Stimulated activated CD4-positive, alpha-beta T cell treated with anti-CD3 and anti-CD28 coated beads, Interleukin-1b, Interleukin-23, amount 100 ng/mL, for 1 hour (primary cell): Measurements from ENCODE around the gene LRCH4.

ENCODE experiments used
- DNase-seq, 2 donors: peaks; one replicate each; pipeline ENCODE4 v3.0.0-alpha.2; 2020; ENCODE audit warnings: low read depth in 2 of 2

LRCH4 gene

DNA sequence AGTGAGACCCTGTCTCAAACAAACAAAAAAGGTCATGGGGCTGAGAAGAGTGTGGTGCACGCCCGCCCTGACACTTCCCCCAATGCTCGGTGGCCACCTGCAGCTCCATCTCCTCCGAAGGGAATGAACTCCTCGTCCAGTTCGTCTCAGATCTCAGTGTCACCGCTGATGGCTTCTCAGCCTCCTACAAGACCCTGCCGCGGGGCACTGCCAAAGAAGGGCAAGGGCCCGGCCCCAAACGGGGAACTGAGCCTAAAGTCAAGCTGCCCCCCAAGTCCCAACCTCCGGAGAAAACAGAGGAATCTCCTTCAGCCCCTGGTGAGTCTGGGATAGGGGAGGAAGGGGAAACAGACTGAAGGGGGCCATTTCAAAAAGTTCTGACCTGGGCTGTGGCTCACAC, 20.4 kb upstream of the LRCH4 start:
- DNase-seq = no peak

DNA sequence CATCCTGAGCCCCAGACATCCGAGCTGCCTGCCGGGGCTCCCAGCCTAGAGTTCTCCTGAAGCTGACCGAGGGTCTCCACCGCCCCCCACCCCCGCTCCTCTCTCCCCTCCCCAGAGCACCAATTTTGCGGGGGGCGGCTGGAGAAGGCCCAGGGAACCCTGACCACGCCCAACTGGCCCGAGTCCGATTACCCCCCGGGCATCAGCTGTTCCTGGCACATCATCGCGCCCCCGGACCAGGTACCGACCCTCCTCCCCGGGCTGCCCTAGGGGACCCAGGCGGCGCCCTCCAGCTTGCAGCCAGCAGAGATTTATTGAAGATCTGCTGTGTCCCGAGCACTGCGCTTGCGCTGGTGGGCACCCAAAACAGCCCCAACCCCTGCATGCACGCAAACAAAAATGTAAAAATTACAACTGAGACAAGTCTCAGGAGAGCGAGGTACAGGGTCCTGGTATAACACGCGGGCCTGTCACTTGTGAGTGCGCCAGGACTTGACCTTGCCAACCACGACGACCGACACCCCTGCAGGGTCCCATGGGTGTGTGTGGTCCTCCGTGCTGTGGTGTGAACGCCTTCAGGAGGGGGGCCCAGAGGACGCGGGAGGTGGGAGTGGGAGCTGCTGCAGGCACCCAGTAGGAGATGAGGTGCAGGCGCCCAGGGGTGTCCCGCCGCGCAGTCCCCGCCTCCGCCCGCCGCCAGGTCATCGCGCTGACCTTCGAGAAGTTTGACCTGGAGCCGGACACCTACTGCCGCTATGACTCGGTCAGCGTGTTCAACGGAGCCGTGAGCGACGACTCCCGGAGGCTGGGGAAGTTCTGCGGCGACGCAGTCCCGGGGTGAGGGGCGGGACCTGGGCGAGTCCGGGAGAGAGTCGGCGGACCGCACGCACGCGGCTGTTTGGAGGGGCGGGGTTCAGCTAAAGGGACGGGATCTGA, 19.3 kb upstream of the LRCH4 start:
- DNase-seq = peak in 1 of 2 donors; percentile 17

DNA sequence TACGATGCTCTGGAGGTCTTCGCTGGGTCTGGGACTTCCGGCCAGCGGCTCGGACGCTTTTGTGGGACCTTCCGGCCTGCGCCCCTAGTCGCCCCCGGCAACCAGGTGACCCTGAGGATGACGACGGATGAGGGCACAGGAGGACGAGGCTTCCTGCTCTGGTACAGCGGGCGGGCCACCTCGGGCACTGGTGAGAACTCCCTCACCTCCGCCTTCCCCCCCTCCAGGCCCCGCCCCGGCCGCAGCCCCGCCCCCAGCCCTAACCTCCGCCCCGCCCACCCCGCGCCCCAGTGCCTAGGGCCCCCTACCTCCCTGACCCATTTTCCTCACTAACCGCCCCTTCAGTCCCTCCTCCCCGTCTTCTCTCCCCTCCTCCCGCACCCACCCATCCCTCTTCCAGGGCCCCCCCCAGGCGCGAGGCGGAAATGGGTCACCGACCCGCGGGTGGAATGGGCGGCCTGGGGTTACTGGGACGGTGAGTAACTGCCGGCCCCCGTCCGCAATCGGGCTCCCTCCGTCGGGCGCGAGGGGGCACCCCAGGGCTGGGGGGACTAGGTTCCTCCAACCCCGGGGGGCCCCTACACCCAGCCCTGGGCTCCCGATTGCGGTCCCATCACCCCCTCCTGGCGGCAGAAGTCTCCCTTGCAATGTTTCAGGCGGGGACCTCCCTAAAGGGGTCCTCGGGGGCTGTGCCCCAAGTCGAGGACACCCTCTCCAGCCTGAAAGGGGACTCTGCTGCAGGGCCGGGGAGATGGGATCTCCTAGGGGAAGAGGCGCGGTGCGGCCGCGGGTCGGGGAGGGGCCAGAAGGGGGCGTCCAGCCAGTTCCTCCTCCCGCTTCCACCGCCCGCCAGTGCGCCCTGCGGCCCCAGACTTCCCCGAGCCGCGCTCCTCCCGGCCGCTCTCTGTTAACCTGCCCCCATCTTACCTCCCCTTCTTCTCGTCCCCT, 18.4 kb upstream of the LRCH4 start:
- peak in 1 of 2 donors; percentile 46 for DNase-seq

DNA sequence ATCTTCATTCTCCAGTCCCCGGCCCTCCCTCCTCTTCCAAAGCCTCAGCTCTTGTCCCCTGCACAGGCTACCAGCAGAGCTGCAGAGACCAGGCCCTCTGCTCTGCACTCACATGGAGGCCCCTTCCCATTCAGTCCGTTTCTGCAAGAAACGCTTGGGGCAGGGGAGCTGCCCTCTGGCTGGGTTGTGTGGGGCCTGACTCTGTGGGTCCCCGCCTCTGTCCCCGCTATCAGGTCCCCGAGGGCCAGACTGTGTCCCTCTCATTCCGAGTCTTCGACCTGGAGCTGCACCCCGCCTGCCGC, 17.7 kb upstream of the LRCH4 start:
- DNase-seq = no peak

DNA sequence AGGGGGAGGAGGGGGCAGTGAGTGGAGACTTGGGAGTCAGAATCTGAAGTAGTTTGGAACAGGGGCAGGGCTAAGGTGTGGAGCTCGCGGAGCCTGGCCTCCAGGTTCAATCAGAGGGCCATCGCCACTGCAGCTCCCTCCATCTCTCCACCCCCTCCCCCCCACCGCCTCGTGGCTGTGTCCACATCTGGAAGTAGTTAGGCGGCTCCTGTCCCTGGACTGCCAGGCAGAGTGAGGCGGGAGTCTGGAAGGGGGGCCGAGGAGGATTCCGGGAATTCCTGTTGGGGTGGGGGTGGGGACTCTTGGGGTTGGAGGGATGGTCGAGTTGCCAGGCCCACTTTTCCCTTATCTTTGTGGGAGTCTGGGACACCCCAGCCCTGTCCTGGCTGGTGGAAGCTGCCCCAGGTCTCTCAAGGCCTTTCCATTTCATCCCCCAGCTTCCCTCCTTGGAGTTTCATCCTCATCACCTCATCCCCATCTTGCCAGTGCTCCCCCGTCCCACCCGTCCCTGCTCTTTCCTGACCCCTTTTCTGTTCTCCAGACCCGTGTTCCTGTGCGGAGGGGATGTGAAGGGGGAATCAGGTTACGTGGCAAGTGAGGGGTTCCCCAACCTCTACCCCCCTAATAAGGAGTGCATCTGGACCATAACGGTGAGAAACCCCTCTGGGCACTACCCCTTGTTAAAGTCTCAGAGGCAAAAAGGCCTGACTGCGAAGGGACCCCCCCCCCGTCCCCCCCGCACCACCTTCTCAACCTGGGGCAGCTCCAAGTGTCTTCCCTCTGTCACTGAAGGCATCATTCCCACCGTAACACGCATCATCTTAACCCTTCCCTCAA, 17.2 kb upstream of the LRCH4 start:
- DNase-seq = no peak

DNA sequence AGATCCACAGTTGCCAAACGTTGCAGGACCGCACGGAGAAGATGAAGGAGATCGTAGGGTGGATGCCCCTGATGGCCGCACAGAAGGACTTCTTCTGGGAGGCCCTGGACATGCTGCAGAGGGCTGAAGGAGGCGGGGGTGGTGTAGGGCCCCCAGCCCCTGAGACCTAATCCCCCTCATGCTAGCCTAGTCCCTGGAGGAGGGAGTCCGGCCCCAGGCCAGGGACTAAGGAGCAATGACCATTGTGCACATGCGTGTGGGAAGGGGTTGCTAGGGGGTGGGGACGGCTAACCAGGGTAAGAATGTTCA, 14.8 kb upstream of the LRCH4 start:
- DNase-seq = no peak

DNA sequence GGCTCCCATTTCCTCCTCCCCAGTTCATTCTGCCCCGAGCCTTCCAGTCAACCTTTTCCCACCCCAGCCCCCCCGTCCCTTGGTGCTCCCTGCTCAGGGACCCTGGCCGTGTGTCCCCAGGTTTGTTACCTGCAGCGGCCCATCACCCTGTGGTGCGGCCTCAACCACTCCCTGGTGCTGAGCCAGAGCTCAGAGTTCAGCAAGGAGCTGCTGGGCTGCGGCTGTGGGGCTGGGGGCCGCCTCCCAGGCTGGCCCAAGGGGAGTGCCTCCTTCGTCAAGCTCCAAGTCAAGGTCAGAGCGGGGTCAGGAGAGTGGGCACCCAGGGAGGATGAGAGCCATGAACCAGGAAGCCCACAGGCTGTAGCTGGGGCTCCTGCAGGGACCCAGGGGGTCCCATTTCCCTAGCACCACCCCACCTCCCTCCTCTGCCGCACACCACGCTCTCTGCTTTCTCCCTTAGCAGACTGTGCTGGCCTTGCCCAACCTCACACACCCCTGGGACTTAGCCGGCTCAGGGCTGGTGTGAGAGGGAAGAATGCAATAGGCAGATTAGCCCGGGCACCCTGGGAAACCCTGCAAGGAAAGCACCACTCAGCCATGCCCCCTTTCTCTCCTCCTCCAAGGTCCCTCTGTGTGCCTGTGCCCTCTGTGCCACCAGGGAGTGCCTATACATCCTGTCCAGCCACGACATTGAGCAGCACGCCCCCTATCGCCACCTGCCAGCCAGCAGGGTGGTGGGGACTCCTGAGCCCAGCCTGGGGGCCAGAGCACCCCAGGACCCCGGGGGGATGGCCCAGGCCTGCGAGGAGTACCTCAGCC, 14.2 kb upstream of the LRCH4 start:
- no peak for DNase-seq

DNA sequence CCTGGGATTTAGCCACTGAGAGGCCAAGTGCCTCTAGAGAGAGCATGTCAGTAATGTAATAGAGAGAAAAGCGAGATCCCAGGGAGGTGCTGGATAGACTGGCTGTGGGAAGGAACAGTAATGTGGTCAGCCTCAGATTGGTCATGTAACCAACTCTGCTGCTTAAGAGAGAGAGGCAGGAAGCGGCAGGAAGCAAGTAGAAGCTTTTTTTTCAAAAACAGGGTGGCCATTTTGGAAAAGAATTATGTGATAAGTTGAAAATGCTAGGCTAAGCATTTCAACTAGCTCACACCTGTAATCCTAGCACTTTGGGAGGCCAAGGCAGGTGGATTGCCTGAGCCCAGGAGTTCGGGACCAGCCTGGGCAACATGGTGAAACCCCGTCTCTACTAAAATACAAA, 12.5 kb upstream of the LRCH4 start:
- DNase-seq = no peak

DNA sequence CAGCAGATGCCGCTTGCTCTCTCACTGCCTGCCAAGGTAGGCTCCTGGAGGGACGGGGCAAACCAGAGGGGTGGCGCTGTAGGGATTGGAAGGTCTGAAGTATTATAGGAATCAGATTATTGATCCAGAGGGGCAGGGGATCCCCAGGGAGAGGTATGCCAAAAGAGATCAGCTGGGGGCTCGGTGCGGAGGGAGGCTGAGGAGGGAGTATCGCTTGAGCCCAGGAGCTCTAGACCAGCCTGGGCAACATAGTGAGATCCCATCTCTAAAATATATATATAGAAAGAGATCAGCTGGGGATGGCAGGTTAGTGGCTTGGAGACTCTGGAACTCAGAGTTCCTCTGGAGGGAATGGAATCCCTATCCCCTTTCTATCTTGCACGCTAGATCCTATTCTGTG, 9.3 kb upstream of the LRCH4 start:
- no peak for DNase-seq

DNA sequence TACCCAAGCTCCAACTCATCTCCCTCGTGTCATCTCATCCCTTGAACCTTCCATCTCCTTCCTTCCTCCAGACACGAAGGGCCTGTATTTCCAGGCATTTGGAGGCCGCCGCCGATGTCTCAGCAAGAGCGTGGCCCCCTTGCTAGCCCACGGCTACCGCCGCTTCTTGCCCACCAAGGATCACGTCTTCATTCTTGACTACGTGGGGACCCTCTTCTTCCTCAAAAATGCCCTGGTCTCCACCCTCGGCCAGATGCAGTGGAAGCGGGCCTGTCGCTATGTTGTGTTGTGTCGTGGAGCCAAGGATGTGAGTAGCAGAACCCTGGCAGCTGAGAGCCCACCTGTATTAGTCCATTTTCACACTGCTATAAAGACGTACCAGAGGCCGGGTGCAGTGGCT, 5.7 kb upstream of the LRCH4 start:
- no peak for DNase-seq

DNA sequence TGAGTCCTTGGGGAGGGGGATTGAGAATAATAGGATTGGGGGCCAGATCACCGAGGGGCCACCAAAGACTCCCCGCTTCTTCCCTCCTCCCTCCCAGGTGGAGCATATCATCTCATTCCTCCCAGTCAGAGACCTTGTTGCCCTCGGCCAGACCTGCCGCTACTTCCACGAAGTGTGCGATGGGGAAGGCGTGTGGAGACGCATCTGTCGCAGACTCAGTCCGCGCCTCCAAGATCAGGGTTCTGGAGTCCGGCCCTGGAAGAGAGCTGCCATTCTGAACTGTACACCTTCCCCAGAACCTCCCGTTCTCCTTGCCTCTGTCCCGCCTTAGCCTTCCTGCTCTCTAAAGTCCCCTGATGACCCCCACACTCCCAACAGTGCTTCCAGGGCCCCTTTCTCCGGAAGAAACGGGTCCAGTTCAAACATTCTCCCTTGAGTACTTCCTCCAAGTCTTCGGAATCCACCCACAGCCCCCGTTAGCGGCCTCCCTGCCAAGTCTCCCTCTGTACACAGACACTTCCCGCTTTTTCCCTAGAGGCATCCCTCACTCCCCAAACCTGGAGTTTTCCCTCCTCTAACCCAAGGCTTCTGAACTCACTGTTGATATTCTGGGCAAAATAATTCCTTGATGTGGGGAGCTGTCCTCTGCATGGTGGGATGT, 4.3 kb upstream of the LRCH4 start:
- no peak for DNase-seq

DNA sequence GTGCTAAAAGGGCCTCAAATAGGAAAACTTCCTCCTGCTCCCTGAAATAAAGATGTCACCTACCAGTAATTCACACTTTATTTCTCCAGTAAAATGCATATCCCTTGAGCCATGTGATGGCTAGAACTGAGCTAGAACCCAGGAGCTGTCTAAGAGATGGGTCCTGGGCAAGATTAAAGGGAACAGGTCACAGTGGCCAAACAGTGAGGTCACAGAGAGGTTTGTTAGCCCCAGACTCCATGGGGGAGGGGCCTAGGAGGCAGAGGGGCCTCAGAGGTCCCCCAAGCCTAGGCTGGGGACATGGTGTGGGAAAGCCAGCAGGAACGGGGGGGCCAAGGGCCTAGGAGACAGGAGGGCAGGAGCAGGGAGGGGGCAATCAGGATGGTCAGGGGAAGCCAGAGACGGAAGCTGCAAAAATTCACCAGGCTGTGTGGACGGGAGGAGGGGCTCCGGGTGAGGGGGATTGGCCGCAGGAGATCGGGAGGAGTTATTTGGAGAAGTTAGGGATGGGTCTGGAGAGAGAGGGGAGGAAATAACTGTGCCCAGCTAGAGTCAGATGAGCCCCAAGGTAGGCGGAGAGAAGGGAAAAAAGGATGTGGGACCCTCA, 3.5 kb upstream of the LRCH4 start:
- DNase-seq = no peak

DNA sequence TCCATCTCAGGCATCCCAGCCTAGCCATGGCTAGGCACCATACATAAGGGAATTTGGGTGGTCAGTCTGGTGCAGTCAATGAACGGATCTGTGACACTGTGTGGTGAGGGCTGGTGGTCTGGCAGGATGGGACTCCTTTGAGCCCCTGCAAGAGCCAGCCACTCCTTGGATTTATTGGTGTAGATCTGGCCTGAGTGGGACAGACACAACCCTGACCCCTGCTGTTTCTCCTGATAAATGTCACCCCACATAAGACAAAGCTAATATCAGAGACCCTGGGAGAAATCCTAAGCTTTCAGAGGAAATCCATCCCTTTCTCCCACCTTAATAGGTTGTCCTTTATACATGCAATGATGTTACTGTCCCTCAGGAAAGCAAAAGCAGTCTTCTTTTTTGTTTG, 2.5 kb upstream of the LRCH4 start:
- DNase-seq = no peak

DNA sequence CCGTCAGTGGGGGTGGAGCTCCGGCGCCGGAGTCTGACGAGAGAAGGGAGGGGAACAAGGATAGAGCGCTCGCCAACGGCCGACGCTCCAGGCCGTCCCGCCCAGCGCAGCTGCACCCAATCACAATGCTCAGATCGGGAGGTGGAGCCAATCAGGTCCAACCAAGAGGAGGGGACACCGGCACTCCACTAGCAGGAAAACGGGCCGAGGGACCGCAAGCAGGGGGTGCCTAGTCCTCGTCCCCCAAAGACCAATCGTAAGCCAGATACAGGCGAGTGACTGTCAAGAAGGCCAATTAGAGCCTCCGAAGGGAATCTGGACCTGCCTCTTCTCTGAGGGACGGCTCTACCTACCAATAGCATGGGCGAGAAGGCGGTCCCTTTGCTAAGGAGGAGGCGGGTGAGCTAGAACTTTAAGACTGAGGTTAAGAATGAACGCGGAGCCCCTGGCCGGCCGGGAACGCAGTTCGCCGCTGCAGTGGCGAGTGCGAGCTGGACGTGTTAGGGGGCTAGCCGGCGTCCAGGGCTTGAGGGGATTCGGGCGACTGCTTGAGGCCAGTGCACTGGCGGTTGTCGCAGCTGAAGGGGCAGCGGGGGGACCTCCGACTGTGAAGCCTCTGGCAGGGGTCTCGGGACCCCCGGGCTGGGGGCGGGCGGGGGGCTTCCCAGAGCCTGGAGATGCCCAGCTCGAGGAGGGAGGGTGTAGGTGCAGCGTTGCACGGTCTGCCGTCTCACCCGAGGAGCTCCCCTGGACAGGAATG, 517 bp upstream of the LRCH4 start, which contains the start of gene FBXO24:
Gene FBXO24, plus strand, starts transcription at position 63 of the 760 bp plus-strand sequence. Its CDS starts 298 bp downstream, at position 361.
- DNase-seq = peak; percentile 93 to 98

DNA sequence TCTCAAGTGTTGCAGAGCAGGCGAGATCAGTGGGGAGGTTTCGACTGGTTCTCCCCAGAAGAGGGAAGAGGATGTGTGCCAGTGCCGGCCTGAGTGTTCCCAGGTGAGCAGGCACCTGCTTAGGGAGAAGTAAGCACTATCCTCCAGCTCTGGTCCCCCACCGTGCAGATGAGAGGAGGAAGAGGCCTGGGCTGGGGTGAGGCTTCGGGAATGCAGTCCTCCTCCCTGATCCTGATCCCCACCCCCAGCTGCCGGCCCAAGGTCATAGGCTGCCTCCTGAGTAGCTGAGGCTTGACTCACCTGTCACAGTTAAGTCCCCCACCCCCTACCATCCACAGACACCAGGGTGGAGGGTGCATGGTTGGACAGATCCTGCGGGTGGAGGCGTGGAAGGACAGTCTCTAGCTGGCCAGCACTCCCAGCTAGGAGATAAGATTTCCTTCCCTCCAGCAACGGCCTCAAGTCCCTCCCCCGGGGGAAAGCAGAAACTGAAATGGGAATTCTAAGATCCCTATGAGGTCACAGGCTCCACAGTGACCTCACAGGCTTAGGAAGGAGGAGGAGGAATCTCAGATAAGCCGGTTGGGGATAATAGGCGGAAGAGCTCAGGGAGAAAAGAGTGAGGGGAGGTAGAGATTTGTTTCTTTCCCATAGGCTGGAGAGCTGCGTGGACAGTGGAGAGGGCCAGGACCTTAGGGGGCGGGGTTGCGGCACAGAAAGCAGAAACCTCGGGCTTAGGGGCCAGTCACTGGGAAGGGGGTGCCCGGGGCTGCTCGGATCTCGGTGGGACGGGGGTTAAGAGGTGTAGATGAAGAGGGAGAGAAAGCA, 1.0 kb downstream of the LRCH4 start:
- DNase-seq = no peak

DNA sequence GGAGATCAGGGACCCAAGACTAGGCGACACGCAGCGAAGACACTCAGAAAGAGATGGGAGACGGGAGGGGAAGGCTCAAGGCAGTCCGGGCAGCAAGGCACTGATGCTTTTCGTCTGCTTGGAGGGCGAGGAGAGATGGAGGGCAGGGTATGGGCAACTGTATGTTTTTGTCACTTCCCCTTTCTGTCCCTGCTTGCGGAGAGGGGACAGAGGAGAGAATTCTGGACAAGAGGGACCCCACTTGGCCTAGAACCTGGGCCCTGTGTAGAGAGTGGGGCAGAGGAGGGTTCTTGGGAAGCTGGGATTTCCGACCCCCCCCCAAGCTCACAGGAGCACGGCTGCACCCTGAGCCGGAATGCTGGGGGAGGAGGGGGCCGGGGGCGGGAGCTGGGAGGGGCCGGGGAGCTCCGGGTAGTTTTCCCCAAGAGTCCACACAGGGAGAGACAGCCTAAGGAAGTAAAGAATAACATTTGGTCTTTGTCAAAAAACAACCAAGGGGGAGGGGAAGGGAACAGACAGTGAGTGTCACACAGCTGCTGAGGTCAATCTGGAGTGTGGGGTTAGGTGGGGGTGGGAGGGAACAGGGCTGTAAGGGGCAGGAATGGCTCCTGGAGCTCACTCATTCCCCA, 1.8 kb downstream of the LRCH4 start:
- no peak for DNase-seq

DNA sequence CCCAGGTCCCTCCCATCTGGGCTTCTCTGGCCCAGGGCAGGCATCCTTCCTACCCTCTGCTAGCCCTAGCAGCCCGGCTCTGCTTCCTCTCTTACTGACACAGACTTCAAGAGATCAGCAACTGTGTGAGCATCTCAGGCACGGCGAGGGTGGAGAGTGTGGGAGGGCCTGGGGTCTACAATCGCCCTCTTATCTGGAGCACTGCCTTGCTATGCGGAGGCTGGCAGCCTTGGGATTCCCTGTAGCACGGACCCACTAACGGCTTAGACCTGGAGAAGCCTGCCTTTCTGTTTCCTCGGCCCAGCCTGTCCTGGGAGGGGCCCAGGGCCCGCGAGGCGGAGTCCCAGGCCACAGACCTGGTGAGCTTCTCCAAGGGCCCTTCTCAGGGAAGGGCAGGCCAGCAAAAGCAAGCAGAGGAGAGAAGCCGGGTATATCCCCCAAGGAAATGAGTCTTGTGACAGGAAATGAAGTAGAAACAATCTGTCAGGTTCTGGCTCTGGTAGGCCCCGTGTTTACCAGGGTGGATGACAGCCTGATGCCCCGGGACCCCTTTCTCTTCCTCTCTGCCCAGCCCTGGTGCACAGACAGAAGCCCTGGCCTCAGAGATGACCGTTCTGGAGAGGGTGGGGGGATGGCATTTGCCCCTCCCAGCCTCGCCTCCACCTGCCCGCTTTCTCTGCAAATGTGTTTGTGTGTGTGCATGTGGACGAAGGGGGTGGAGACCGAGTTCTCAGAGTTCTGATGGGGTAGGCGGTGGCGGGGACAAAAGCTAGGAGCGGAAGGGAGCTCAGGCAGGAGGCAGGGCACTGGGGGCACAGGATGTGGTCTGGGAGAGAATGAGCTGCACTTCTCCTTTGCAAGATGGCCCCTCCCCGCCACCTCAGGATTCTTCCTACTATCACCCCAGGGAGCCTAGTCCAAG, 2.5 kb downstream of the LRCH4 start:
- DNase-seq = peak in 1 of 2 donors; percentile 22
